Activated CD8-positive, alpha-beta memory T cell treated with anti-CD3 and anti-CD28 coated beads for 36 hours (primary cell): ENCODE results near the gene CHTF18. TPM values are rescaled to one million over a fixed set of nuclear protein-coding genes. Genes with fewer than 3 reads are reported as not detected.

Experiments
- CTCF ChIA-PET: fragments of 350-600 bp; sonication (Branson Sonifier 250); formaldehyde crosslinking; loops from one replicate; lab custom pipeline; 2021; ENCODE audit warnings: antibody characterized with exemption; lab: Charles Lee
- POLR2A ChIA-PET: fragments of 350-600 bp; sonication (Branson Sonifier 250); formaldehyde crosslinking; loops from one replicate; lab custom pipeline; 2021; ENCODE audit warnings: antibody characterized with exemption; lab: Charles Lee
- total RNA-seq, 2 experiments: library from RNA; stranded (reverse); gene quantifications; one replicate each; pipeline ENCODE4 v1.2.3, GENCODE V29; 2021

Gene CHTF18
- total RNA-seq, 2 experiments from 2014 or later, result 122 to 128 TPM

- CTCF ChIA-PET, result no interaction called here
- POLR2A ChIA-PET, result no interaction called here
Measured at GRCh38 chr16:754656-755055, 33.8 kb upstream of the CHTF18 start.

- CTCF ChIA-PET, result interaction anchor here (0.6 to 1.0 kb wide), 2 partner anchors 35 to 441 kb away, joined by 3 read pairs; no protein-coding TSS in a partner anchor
Measured at GRCh38 chr16:756428-756827, 32.0 kb upstream of the CHTF18 start.

GRCh38 chr16:759110-759910, 29.1 kb upstream of the CHTF18 start:
- POLR2A ChIA-PET, result no interaction called here
- CTCF ChIA-PET, result interaction anchor here (1.1 kb wide), 1 partner anchor 15 kb away, joined by 3 read pairs; no protein-coding TSS in a partner anchor

More at GRCh38 chr16:756428-756827, 32.0 kb upstream of the CHTF18 start:
- POLR2A ChIA-PET, result no interaction called here

GRCh38 chr16:760065-760464, 28.4 kb upstream of the CHTF18 start:
- ChIA-PET POLR2A (no interaction called here), CTCF (interaction anchor here (1.1 kb wide), 1 partner anchor 16 kb away, joined by 3 read pairs; no protein-coding TSS in a partner anchor)

- ChIA-PET POLR2A (no interaction called here), CTCF (interaction anchor here (1.3 kb wide), 1 partner anchor 48 kb away, joined by 4 read pairs; no protein-coding TSS in a partner anchor)
Measured at GRCh38 chr16:760545-761343, 27.7 kb upstream of the CHTF18 start, which contains the start of gene MSLN. MSLN (plus strand) TSS chr16:760734; CDS start chr16:762681, 1,947 bp downstream.

GRCh38 chr16:761625-762513, 26.6 kb upstream of the CHTF18 start:
- ChIA-PET CTCF (interaction anchor here (0.6 to 1.3 kb wide), 3 partner anchors 17 to 295 kb away, joined by 3 to 4 read pairs (median 3); no protein-coding TSS in a partner anchor), POLR2A (no interaction called here)

- ChIA-PET POLR2A (no interaction called here), CTCF (interaction anchor here (0.6 to 0.8 kb wide), 2 partner anchors 18 to 294 kb away, joined by 3 read pairs; no protein-coding TSS in a partner anchor)
Measured at GRCh38 chr16:762595-763268, 25.7 kb upstream of the CHTF18 start.

GRCh38 chr16:763369-764183, 24.8 kb upstream of the CHTF18 start:
- ChIA-PET CTCF (no interaction called here), POLR2A (no interaction called here)

GRCh38 chr16:764184-764750, 24.2 kb upstream of the CHTF18 start:
- CTCF ChIA-PET, result no interaction called here

GRCh38 chr16:764848-765487, 23.5 kb upstream of the CHTF18 start:
- CTCF ChIA-PET, result no interaction called here
- POLR2A ChIA-PET, result no interaction called here

More at GRCh38 chr16:764184-764750, 24.2 kb upstream of the CHTF18 start:
- POLR2A ChIA-PET, result no interaction called here

GRCh38 chr16:765488-765865, 22.9 kb upstream of the CHTF18 start:
- ChIA-PET CTCF (no interaction called here), POLR2A (no interaction called here)

- CTCF ChIA-PET, result interaction anchor here (1.0 kb wide), 1 partner anchor 54 kb away, joined by 3 read pairs; no protein-coding TSS in a partner anchor
- POLR2A ChIA-PET, result no interaction called here
Measured at GRCh38 chr16:766008-766819, 22.2 kb upstream of the CHTF18 start.

GRCh38 chr16:766820-767640, 21.4 kb upstream of the CHTF18 start:
- ChIA-PET CTCF (interaction anchor here (1.0 kb wide), 1 partner anchor 55 kb away, joined by 3 read pairs; no protein-coding TSS in a partner anchor), POLR2A (no interaction called here)

GRCh38 chr16:767743-768235, 20.6 kb upstream of the CHTF18 start:
- CTCF ChIA-PET, result no interaction called here
- POLR2A ChIA-PET, result no interaction called here

- CTCF ChIA-PET, result no interaction called here
- POLR2A ChIA-PET, result no interaction called here
Measured at GRCh38 chr16:768428-768827, 20.0 kb upstream of the CHTF18 start.
